H9 (cell line): ENCODE measurements around the gene TUFT1. TPM values are rescaled to one million over a fixed set of nuclear protein-coding genes. Genes with fewer than 3 reads are reported as not detected.

Experiments used
- DNase-seq: peaks from one replicate; pipeline ENCODE4 v3.0.0-alpha.2; 2017
- H2AFZ ChIP-seq: one replicate; pipeline ENCODE4 v1.6.1; 2013; ENCODE audit warnings: mild to moderate bottlenecking, low read length, control low read depth, moderate library complexity
- H2AK5ac ChIP-seq: 2 replicates; pipeline ENCODE4 v1.6.1; 2013; ENCODE audit warnings: low read length, control low read depth, mixed read lengths; ENCODE audit not compliant: insufficient read length
- H2BK120ac ChIP-seq: one replicate; pipeline ENCODE4 v1.6.1; 2013; ENCODE audit warnings: low read depth, mild to moderate bottlenecking, low read length, control low read depth, inconsistent platforms; ENCODE audit not compliant: poor library complexity, severe bottlenecking
- H2BK12ac ChIP-seq: 2 replicates; pipeline ENCODE4 v1.6.1; 2013; ENCODE audit warnings: low read length, control low read depth, mixed read lengths, low read depth; ENCODE audit not compliant: insufficient read length
- H2BK15ac ChIP-seq: 2 replicates; pipeline ENCODE4 v1.6.1; 2013; ENCODE audit warnings: low read depth, low read length, control low read depth
- H2BK20ac ChIP-seq: one replicate; pipeline ENCODE4 v1.6.1; 2013; ENCODE audit warnings: low read depth, mild to moderate bottlenecking, low read length, control low read depth, inconsistent platforms; ENCODE audit not compliant: poor library complexity, severe bottlenecking
- H2BK5ac ChIP-seq: 2 replicates; pipeline ENCODE4 v1.6.1; 2013; ENCODE audit warnings: low read length, control low read depth, mixed read lengths; ENCODE audit not compliant: insufficient read length
- H3K14ac ChIP-seq: 2 replicates; pipeline ENCODE4 v1.6.1; 2013; ENCODE audit warnings: low read length, control low read depth; ENCODE audit not compliant: insufficient read depth
- H3K18ac ChIP-seq: 2 replicates; pipeline ENCODE4 v1.6.1; 2013; ENCODE audit warnings: low read depth, mild to moderate bottlenecking, mixed read lengths, low read length, control low read depth; ENCODE audit not compliant: insufficient read length
- H3K23ac ChIP-seq: 2 replicates; pipeline ENCODE4 v1.6.1; 2013; ENCODE audit warnings: low read length, control low read depth, mixed read lengths, low read depth; ENCODE audit not compliant: insufficient read length
- H3K23me2 ChIP-seq: 2 replicates; pipeline ENCODE4 v1.6.1; 2013; ENCODE audit warnings: low read depth, mild to moderate bottlenecking, mixed read lengths, low read length, control low read depth; ENCODE audit not compliant: insufficient read length, poor library complexity, severe bottlenecking
- H3K27ac ChIP-seq: 2 replicates; pipeline ENCODE4 v1.5.1; 2013; ENCODE audit warnings: low read length, control low read depth, mixed read lengths, low read depth; ENCODE audit not compliant: insufficient read length
- H3K27me3 ChIP-seq: 2 replicates; pipeline ENCODE4 v1.6.1; 2013; ENCODE audit warnings: low read length, control low read depth, inconsistent platforms; ENCODE audit not compliant: insufficient read depth
- H3K4ac ChIP-seq: 2 replicates; pipeline ENCODE4 v1.6.1; 2013; ENCODE audit warnings: low read depth, mild to moderate bottlenecking, control low read depth, inconsistent platforms, low read length, moderate library complexity
- H3K4me1 ChIP-seq: 2 replicates; pipeline ENCODE4 v1.6.1; 2013; ENCODE audit warnings: low read length, control low read depth, inconsistent platforms; ENCODE audit not compliant: insufficient read depth
- H3K4me2 ChIP-seq: 2 replicates; pipeline ENCODE4 v1.6.1; 2013; ENCODE audit warnings: low read length, control low read depth, mixed read lengths; ENCODE audit not compliant: insufficient read length, insufficient read depth
- H3K56ac ChIP-seq: 2 replicates; pipeline ENCODE4 v1.6.1; 2013; ENCODE audit warnings: low read depth, mild to moderate bottlenecking, mixed read lengths, low read length, control low read depth; ENCODE audit not compliant: insufficient read length
- H3K79me1 ChIP-seq: 2 replicates; pipeline ENCODE4 v1.6.1; 2013; ENCODE audit warnings: low read depth, mild to moderate bottlenecking, moderate library complexity, low read length, control low read depth, inconsistent platforms; ENCODE audit not compliant: insufficient read depth, poor library complexity, severe bottlenecking
- H3K79me2 ChIP-seq: 2 replicates; pipeline ENCODE4 v1.6.1; 2013; ENCODE audit warnings: low read length, control low read depth, inconsistent platforms; ENCODE audit not compliant: insufficient read depth
- H3K9ac ChIP-seq: 2 replicates; pipeline ENCODE4 v1.6.1; 2013; ENCODE audit warnings: low read length, control low read depth, mixed read lengths; ENCODE audit not compliant: insufficient read length; ENCODE audit errors: extremely low read depth
- H3K9me3 ChIP-seq: one replicate; pipeline ENCODE4 v1.6.1; 2013; ENCODE audit warnings: low read depth, low read length, inconsistent platforms; ENCODE audit not compliant: control insufficient read depth
- H3T11ph ChIP-seq: one replicate; pipeline ENCODE4 v1.6.1; 2013; ENCODE audit warnings: mild to moderate bottlenecking, low read length, control low read depth, inconsistent platforms
- H4K20me1 ChIP-seq: one replicate; pipeline ENCODE4 v1.6.1; 2013; ENCODE audit not compliant: control insufficient read depth, insufficient read length, insufficient read depth
- H4K5ac ChIP-seq: 2 replicates; pipeline ENCODE4 v1.6.1; 2013; ENCODE audit warnings: low read depth, mild to moderate bottlenecking, mixed read lengths, low read length, control low read depth; ENCODE audit not compliant: insufficient read length
- H4K8ac ChIP-seq: replicated peaks from 2 replicates; pipeline ENCODE4 v1.6.1; 2013; ENCODE audit warnings: low read length, control low read depth, mixed read lengths, low read depth; ENCODE audit not compliant: insufficient read length
- H4K91ac ChIP-seq: 2 replicates; pipeline ENCODE4 v1.6.1; 2013; ENCODE audit warnings: low read depth, mild to moderate bottlenecking, moderate library complexity, mixed read lengths, low read length, control low read depth; ENCODE audit not compliant: insufficient read length
- H3K27ac Mint-ChIP-seq, 3 experiments: 2 replicates in 2 of 3; 3 replicates in 1 of 3; pipeline ENCODE4 v1.8.0; 2020 to 2021; ENCODE audit warnings: mixed read lengths in 3 of 3, mild to moderate bottlenecking in 1 of 3, moderate library complexity in 1 of 3
- H3K27me3 Mint-ChIP-seq: 2 replicates; pipeline ENCODE4 v1.8.0; 2021; ENCODE audit warnings: low read depth, mild to moderate bottlenecking, moderate library complexity, mixed read lengths
- H3K36me3 Mint-ChIP-seq, 3 experiments: 2 replicates in 2 of 3; 3 replicates in 1 of 3; pipeline ENCODE4 v1.8.0; 2020 to 2021; ENCODE audit warnings: low read depth in 3 of 3, mixed read lengths in 3 of 3; ENCODE audit not compliant: insufficient read depth in 1 of 3
- H3K4me1 Mint-ChIP-seq, 2 experiments: 2 replicates each; pipeline ENCODE4 v1.8.0; 2020; ENCODE audit warnings: mixed read lengths in 2 of 2
- H3K4me3 Mint-ChIP-seq, 2 experiments: 2 replicates in 1 of 2; 3 replicates in 1 of 2; pipeline ENCODE4 v1.8.0; 2020 to 2021; ENCODE audit warnings: mild to moderate bottlenecking in 2 of 2, mixed read lengths in 2 of 2, moderate library complexity in 1 of 2
- H3K9me3 Mint-ChIP-seq, 2 experiments: 2 replicates in 1 of 2; 3 replicates in 1 of 2; pipeline ENCODE4 v1.8.0; 2020; ENCODE audit warnings: mild to moderate bottlenecking in 2 of 2, mixed read lengths in 2 of 2, moderate library complexity in 1 of 2
- WGBS: extraction: QIAGEN DNeasy Blood & Tissue Kit; methylation state at CpG from one replicate; pipeline ENCODE4 v1.1.7; 2013; ENCODE audit warnings: missing lambda C conversion rate, low lambda C conversion rate, mixed read lengths; ENCODE audit not compliant: insufficient read length; ENCODE audit errors: extremely low coverage; 5-methylcytosine and 5-hydroxymethylcytosine counted together
- total RNA-seq: library from RNA; stranded (reverse); gene quantifications from 2 replicates; pipeline ENCODE4 v1.2.1, GENCODE V29; 2021
- TF ChIP-seq, protein P1 (sequence below): fragments of 200-600 bp; sonication (generic); conservative IDR thresholded peaks from 3 replicates; pipeline ENCODE4 v1.8.0; 2021; ENCODE audit warnings: antibody characterized with exemption, mild to moderate bottlenecking

The TUFT1 gene
- total RNA-seq, 1 experiment from 2014 or later, result 6.2 TPM

DNA sequence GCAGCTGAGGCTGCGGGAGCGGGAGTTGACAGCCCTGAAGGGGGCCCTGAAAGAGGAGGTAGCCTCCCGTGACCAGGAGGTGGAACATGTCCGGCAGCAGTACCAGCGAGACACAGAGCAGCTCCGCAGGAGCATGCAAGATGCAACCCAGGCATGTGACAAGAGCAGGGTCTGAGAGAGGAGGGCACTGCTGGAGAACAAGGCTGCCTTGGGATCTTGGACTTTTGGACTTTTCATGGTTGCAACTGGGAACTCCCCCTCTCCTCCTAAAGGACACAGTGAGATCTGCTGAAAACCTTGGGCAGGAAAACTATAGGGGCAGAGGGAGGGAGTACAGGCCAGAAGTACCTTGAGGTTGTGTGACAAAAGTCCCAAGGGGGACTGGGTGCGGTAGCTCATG lies 15.4 kb upstream of the TUFT1 start:
- Histone ChIP-seq H4K20me1 (no peaks in the 10 kb centered on the region), H4K91ac (no peak overlapping the region), H4K8ac (no peak overlapping the region), H3K27ac (no peak overlapping the region), H3K9me3 (no peaks in the 10 kb centered on the region), H3K56ac (no peak overlapping the region), H3K18ac (no peak overlapping the region), H2BK5ac (no peak overlapping the region), H3K23ac (no peak overlapping the region), H2AK5ac (no peak overlapping the region), H3K79me2 (no peaks in the 10 kb centered on the region), H3K23me2 (no peaks in the 10 kb centered on the region), H3K9ac (no peak overlapping the region), H3K4me1 (peaks cover 2% of the 10 kb centered on the region; the same call in 1 of the 2 replicates), H2BK20ac (no peak overlapping the region), H3K4me2 (no peak overlapping the region), H3K14ac (no peak overlapping the region), H2BK15ac (no peak overlapping the region), H3K79me1 (peaks cover 5% of the 10 kb centered on the region), H3T11ph (no peak overlapping the region), H3K4ac (no peak overlapping the region), H4K5ac (no peak overlapping the region), H3K27me3 (no peaks in the 10 kb centered on the region), H2BK12ac (no peak overlapping the region), H2AFZ (no peak overlapping the region), H2BK120ac (no peak overlapping the region)
- Mint-ChIP-seq H3K9me3 (no peaks in the 10 kb centered on the region), H3K36me3 (peaks cover 26 to 70% (median 65%) of the 10 kb centered on the region in 3 experiments; a peak in 6 of 7 replicates), H3K27me3 (no peaks in the 10 kb centered on the region), H3K4me3 (no peak overlapping the region), H3K4me1 (peaks cover 8 to 14% of the 10 kb centered on the region in 2 experiments), H3K27ac (peak overlapping the region in 2 of 3 experiments; percentile 40 to 65; a peak in 2 of 7 replicates)
- TF ChIP-seq, protein P1, sequence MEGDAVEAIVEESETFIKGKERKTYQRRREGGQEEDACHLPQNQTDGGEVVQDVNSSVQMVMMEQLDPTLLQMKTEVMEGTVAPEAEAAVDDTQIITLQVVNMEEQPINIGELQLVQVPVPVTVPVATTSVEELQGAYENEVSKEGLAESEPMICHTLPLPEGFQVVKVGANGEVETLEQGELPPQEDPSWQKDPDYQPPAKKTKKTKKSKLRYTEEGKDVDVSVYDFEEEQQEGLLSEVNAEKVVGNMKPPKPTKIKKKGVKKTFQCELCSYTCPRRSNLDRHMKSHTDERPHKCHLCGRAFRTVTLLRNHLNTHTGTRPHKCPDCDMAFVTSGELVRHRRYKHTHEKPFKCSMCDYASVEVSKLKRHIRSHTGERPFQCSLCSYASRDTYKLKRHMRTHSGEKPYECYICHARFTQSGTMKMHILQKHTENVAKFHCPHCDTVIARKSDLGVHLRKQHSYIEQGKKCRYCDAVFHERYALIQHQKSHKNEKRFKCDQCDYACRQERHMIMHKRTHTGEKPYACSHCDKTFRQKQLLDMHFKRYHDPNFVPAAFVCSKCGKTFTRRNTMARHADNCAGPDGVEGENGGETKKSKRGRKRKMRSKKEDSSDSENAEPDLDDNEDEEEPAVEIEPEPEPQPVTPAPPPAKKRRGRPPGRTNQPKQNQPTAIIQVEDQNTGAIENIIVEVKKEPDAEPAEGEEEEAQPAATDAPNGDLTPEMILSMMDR, result no peak
- DNase-seq, result no peak
- WGBS, result no CpG with 5 or more reads among the region's 7 CpGs
